ENCODE measurements around the gene G6PC3.
"Not testable (repeated sequence)": the region's sequence is repeated elsewhere in the genome, so short reads cannot be mapped to it uniquely, and the experiment has no call there.

G6PC3 gene

GRCh38 chr17:44043272-44043696 lies 27.3 kb upstream of the G6PC3 start:
- in situ Hi-C loops (cut with HindIII; ENCODE audit: low sequenced_read_pairs) = no loop called here
- no peak for DNase-seq (ENCODE audit: low read depth)
- TF ChIP-seq, protein P1, sequence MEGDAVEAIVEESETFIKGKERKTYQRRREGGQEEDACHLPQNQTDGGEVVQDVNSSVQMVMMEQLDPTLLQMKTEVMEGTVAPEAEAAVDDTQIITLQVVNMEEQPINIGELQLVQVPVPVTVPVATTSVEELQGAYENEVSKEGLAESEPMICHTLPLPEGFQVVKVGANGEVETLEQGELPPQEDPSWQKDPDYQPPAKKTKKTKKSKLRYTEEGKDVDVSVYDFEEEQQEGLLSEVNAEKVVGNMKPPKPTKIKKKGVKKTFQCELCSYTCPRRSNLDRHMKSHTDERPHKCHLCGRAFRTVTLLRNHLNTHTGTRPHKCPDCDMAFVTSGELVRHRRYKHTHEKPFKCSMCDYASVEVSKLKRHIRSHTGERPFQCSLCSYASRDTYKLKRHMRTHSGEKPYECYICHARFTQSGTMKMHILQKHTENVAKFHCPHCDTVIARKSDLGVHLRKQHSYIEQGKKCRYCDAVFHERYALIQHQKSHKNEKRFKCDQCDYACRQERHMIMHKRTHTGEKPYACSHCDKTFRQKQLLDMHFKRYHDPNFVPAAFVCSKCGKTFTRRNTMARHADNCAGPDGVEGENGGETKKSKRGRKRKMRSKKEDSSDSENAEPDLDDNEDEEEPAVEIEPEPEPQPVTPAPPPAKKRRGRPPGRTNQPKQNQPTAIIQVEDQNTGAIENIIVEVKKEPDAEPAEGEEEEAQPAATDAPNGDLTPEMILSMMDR (IDR thresholded peaks at IDR 0.05; ENCODE audit: low read depth, low read length, missing control alignments) = no peak
- no peak overlapping the region for H3K4me3 ChIP-seq (ENCODE audit: low read depth, low read length)

- no peak overlapping the region for H3K4me3 ChIP-seq (ENCODE audit: low read depth, low read length)
- DNase-seq (ENCODE audit: low read depth) = no peak
- TF ChIP-seq, protein P1 (IDR thresholded peaks at IDR 0.05; ENCODE audit: low read depth, low read length, missing control alignments) = no peak
- in situ Hi-C loops (cut with HindIII; ENCODE audit: low sequenced_read_pairs) = no loop called here
Observed at GRCh38 chr17:44044071-44044470, 26.5 kb upstream of the G6PC3 start.

GRCh38 chr17:44045486-44045885 lies 25.0 kb upstream of the G6PC3 start:
- no peak for DNase-seq (ENCODE audit: low read depth)
- in situ Hi-C loops (cut with HindIII; ENCODE audit: low sequenced_read_pairs) = no loop called here
- TF ChIP-seq, protein P1 (IDR thresholded peaks at IDR 0.05; ENCODE audit: low read depth, low read length, missing control alignments) = no peak
- no peak overlapping the region for H3K4me3 ChIP-seq (ENCODE audit: low read depth, low read length)

- H3K4me3 ChIP-seq (ENCODE audit: low read depth, low read length); DNase-seq (ENCODE audit: low read depth); in situ Hi-C loops (cut with HindIII; ENCODE audit: low sequenced_read_pairs): not testable (repeated sequence)
Observed at GRCh38 chr17:44046893-44047292, 23.6 kb upstream of the G6PC3 start.

DNA sequence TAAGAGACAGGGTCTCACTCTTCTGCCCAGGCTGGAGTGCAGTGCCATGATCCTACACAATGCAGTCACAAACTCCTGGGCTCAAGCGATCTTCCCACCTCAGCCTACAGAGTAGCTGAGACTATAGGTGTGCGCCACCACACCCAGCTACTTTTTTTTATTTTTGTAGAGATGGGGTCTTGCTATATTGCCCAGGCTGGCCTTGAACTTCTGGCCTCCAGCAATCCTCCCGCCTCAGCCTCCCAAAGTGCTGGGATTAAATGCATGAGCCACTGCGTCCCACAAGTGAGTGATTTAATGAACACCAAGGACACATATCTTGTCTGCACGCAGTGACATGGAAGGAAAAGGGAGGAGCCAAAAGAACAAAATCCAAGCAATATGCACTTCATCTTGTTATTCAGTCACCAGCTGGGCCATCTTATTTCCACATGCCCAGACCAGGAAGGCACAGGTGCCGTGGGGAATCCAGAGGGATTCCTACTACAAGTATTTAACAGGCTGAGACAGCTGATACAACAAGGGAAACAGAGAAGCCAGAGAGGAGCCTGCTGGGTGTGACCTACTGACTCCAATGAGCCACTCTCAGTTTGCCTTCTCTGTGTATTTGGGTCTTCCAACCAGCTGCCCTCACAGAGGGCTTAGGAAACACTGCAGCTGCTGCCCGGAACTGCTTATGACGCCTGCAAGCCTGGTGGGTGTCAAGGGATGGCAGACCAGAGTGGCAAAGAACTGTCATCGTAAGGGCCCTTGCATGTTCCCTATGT lies 21.1 kb upstream of the G6PC3 start:
- no peak overlapping the region for H3K4me3 ChIP-seq (ENCODE audit: low read depth, low read length)
- no peak for DNase-seq (ENCODE audit: low read depth)
- in situ Hi-C loops (cut with HindIII; ENCODE audit: low sequenced_read_pairs) = no loop called here
- TF ChIP-seq, protein P1 (IDR thresholded peaks at IDR 0.05; ENCODE audit: low read depth, low read length, missing control alignments) = no peak

DNA sequence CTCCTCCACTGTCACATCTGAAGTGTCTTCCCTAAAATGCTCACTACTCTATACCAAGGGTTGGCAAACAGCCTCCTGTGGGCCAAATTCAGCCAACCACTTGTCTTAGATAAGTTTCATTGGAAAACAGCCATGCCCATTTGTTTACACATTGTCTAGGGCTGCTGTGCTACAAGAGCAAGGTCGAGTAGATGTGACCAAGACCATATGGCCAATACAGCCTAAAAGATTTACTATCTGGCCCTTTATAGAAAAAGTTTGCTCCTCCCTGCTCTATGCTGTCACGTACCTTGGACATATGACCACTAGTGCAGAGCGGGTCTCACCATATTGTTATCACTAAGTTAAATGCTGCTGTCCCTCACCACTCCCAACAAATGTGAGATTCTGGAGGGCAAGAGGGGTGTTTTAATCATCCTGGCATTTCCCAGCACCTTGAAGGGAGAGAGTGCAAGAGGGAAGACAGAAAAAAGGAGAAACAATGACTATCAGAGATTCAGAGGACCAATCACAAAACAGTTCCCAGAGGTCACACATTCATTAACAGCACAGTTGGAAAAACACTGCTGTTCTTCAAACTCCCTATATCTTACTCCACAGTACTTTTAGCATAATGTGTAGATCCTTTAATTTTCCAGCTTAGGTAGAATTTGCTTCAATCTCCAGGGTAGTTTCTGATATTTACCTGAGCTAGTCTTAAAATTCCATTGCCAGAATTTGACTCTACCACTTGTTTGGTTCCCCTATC lies 17.2 kb upstream of the G6PC3 start:
- in situ Hi-C loops (cut with HindIII; ENCODE audit: low sequenced_read_pairs) = no loop called here

More for the DNA sequence above, 17.2 kb upstream of the G6PC3 start:
- TF ChIP-seq, protein P1 (IDR thresholded peaks at IDR 0.05; ENCODE audit: low read depth, low read length, missing control alignments) = no peak
- DNase-seq (ENCODE audit: low read depth) = no peak
- no peak overlapping the region for H3K4me3 ChIP-seq (ENCODE audit: low read depth, low read length)

Data from astrocyte of the cerebellum (primary cell).